H1 (cell line): ENCODE results near the gene FANCM.

Experiments
- ASH2L ChIP-seq: fragments of 200-600, 300-600 bp; sonication (generic); IDR thresholded peaks from one replicate; pipeline ENCODE4 v1.7.1; 2017; ENCODE audit warnings: low read length
- BCL11A ChIP-seq, 2 experiments: IDR thresholded peaks; one replicate each; pipeline ENCODE4 v1.6.1; 2011; ENCODE audit warnings: low read depth in 2 of 2, low read length in 2 of 2, mild to moderate bottlenecking in 2 of 2
- BRCA1 ChIP-seq: IDR thresholded peaks from 2 replicates; pipeline ENCODE4 v1.6.1; 2012; ENCODE audit warnings: low read depth, low read length, improper control_type of control experiment
- CTCF ChIP-seq, 3 experiments: IDR thresholded peaks; 1 replicate in 2 of 3; 2 replicates in 1 of 3; pipeline versions ENCODE4 v1.5.1 to v1.6.1; 2011; ENCODE audit warnings: low read length in 3 of 3, mild to moderate bottlenecking in 3 of 3, inconsistent platforms in 2 of 3, low read depth in 1 of 3, moderate library complexity in 1 of 3; ENCODE audit not compliant: insufficient read depth in 1 of 3; ENCODE audit errors: control extremely low read depth in 1 of 3
- EZH2 ChIP-seq: fragments of 200-600 bp; sonication (generic); IDR thresholded peaks from 2 replicates; pipeline ENCODE4 v1.7.1; 2012; ENCODE audit warnings: low read depth, mild to moderate bottlenecking, moderate library complexity, low read length, inconsistent platforms; ENCODE audit not compliant: severe bottlenecking
- FOSL1 ChIP-seq: IDR thresholded peaks from 2 replicates; pipeline ENCODE4 v1.6.1; 2011; ENCODE audit warnings: mild to moderate bottlenecking, low read depth, low read length, moderate library complexity; ENCODE audit not compliant: insufficient read depth
- GABPA ChIP-seq: IDR thresholded peaks from 2 replicates; pipeline ENCODE4 v1.6.1; 2011; ENCODE audit warnings: mild to moderate bottlenecking, low read length, moderate library complexity, borderline replicate concordance; ENCODE audit not compliant: insufficient read depth
- HDAC2 ChIP-seq, 2 experiments: fragments of 300-600 bp in 1 of 2; sonication (generic) in 1 of 2; IDR thresholded peaks; 2 replicates each; pipeline ENCODE4 v1.6.1; 2011 to 2012; ENCODE audit warnings: low read depth in 2 of 2, low read length in 2 of 2, mild to moderate bottlenecking in 2 of 2, moderate library complexity in 2 of 2, borderline replicate concordance in 1 of 2, inconsistent platforms in 1 of 2
- JUN ChIP-seq: IDR thresholded peaks from 2 replicates; pipeline ENCODE4 v1.6.1; 2011; ENCODE audit warnings: low read depth, mild to moderate bottlenecking, improper control_type of control experiment, low read length
- POLR2A ChIP-seq, 2 experiments: IDR thresholded peaks; 1 replicate in 1 of 2; 2 replicates in 1 of 2; pipeline ENCODE4 v1.6.1; 2011; ENCODE audit warnings: low read depth in 2 of 2, low read length in 2 of 2, mild to moderate bottlenecking in 2 of 2; ENCODE audit errors: control extremely low read depth in 1 of 2
- RFX5 ChIP-seq: IDR thresholded peaks from 2 replicates; pipeline ENCODE4 v1.6.1; 2011; ENCODE audit warnings: low read depth, low read length, improper control_type of control experiment, borderline replicate concordance
- RXRA ChIP-seq: IDR thresholded peaks from 2 replicates; pipeline ENCODE4 v1.6.1; 2011; ENCODE audit warnings: low read depth, mild to moderate bottlenecking, low read length, moderate library complexity; ENCODE audit not compliant: insufficient read depth

- TF ChIP-seq BRCA1 (no peak), FOSL1 (no peak), BCL11A (IDR thresholded peaks at IDR 0.05; ENCODE audit: low read depth in 2 of 2, low read length in 2 of 2) (no peak), EZH2 (no peak), ASH2L (no peak), CTCF (IDR thresholded peaks at IDR 0.05; ENCODE audit: control extremely low read depth in 1 of 3, insufficient read depth in 1 of 3, low read depth in 1 of 3, low read length in 3 of 3) (no peak), JUN (no peak), POLR2A (IDR thresholded peaks at IDR 0.05; ENCODE audit: control extremely low read depth in 1 of 2, low read depth in 2 of 2, low read length in 2 of 2) (no peak), GABPA (no peak), RFX5 (no peak), RXRA (no peak), HDAC2 (IDR thresholded peaks at IDR 0.05; ENCODE audit: borderline replicate concordance in 1 of 2, low read depth in 2 of 2, low read length in 2 of 2) (no peak)
These were observed 59.2 kb downstream of the FANCM start for GRCh38 chr14:45194964-45195363.
